GM12801 (cell line): ENCODE measurements around the gene HTN3.

Experiments
- CTCF ChIP-seq: IDR thresholded peaks from one replicate; pipeline ENCODE4 v1.5.1; 2011; ENCODE audit warnings: control low read depth; ENCODE audit not compliant: insufficient read length; ENCODE audit errors: extremely low read depth

The HTN3 gene

GRCh38 chr4:70057651-70058050 is 29.4 kb downstream of the HTN3 start:
- no peak for TF ChIP-seq CTCF

- no peak for TF ChIP-seq CTCF
These were observed 30.9 kb downstream of the HTN3 start for GRCh38 chr4:70059149-70059548.

GRCh38 chr4:70062000-70062399 is 33.7 kb downstream of the HTN3 start:
- no peak for TF ChIP-seq CTCF

GRCh38 chr4:70080205-70080604 is 51.9 kb downstream of the HTN3 start:
- TF ChIP-seq CTCF: no peak
